ENCODE data around the gene USP6.

DNA sequence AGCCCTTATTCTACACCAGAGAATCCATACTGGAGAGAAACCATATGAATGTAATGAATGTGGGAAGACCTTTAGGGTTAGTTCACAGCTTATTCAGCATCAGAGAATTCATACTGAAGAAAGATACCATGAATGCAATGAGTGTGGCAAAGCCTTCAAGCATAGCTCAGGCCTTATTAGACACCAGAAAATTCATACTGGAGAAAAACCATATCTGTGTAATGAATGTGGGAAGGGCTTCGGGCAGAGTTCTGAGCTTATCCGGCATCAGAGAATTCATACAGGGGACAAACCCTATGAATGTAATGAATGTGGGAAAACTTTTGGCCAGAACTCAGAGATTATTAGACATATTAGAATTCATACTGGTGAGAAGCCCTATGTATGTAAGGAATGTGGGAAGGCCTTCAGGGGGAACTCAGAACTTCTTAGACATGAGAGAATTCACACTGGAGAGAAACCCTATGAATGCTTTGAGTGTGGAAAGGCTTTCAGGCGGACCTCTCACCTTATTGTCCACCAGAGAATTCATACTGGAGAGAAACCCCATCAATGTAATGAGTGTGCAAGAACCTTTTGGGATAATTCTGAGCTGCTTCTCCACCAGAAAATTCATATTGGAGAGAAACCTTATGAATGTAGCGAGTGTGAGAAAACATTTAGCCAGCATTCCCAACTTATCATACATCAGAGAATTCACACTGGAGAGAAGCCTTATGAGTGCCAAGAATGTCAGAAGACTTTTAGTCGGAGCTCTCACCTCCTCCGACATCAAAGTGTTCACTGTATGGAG lies 23.4 kb upstream of the USP6 start:
- TF ChIP-seq, protein P1, sequence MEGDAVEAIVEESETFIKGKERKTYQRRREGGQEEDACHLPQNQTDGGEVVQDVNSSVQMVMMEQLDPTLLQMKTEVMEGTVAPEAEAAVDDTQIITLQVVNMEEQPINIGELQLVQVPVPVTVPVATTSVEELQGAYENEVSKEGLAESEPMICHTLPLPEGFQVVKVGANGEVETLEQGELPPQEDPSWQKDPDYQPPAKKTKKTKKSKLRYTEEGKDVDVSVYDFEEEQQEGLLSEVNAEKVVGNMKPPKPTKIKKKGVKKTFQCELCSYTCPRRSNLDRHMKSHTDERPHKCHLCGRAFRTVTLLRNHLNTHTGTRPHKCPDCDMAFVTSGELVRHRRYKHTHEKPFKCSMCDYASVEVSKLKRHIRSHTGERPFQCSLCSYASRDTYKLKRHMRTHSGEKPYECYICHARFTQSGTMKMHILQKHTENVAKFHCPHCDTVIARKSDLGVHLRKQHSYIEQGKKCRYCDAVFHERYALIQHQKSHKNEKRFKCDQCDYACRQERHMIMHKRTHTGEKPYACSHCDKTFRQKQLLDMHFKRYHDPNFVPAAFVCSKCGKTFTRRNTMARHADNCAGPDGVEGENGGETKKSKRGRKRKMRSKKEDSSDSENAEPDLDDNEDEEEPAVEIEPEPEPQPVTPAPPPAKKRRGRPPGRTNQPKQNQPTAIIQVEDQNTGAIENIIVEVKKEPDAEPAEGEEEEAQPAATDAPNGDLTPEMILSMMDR (IDR thresholded peaks at IDR 0.05; ENCODE audit: poor library complexity): no peak
- no peak for TF ChIP-seq EZH2 (IDR thresholded peaks at IDR 0.05; ENCODE audit: borderline replicate concordance)

All from hepatocyte (in vitro differentiated cells).